H1 (cell line): ENCODE results near the gene CD47. TPM values are rescaled to one million over a fixed set of nuclear protein-coding genes. Genes with fewer than 3 reads are reported as not detected.

Source experiments
- BACH1 ChIP-seq: IDR thresholded peaks from 2 replicates; pipeline ENCODE4 v1.6.1; 2012; ENCODE audit warnings: low read length, improper control_type of control experiment
- BRCA1 ChIP-seq: IDR thresholded peaks from 2 replicates; pipeline ENCODE4 v1.6.1; 2012; ENCODE audit warnings: low read depth, low read length, improper control_type of control experiment
- CHD7 ChIP-seq: fragments of 300-600 bp; sonication (generic); IDR thresholded peaks from 2 replicates; pipeline ENCODE4 v1.7.1; 2012; ENCODE audit warnings: low read length, moderate library complexity, mild to moderate bottlenecking, inconsistent platforms; ENCODE audit not compliant: insufficient replicate concordance
- CTBP2 ChIP-seq: IDR thresholded peaks from 2 replicates; pipeline ENCODE4 v1.7.0; 2011; ENCODE audit warnings: borderline replicate concordance, mild to moderate bottlenecking, moderate library complexity, mixed read lengths, low read length; ENCODE audit not compliant: insufficient read depth, insufficient read length
- EZH2 ChIP-seq: fragments of 200-600 bp; sonication (generic); IDR thresholded peaks from 2 replicates; pipeline ENCODE4 v1.7.1; 2012; ENCODE audit warnings: low read depth, mild to moderate bottlenecking, moderate library complexity, low read length, inconsistent platforms; ENCODE audit not compliant: severe bottlenecking
- JUND ChIP-seq: IDR thresholded peaks from 2 replicates; pipeline ENCODE4 v1.6.1; 2011; ENCODE audit warnings: mild to moderate bottlenecking, improper control_type of control experiment, low read length
- POLR2A ChIP-seq, 2 experiments: IDR thresholded peaks; 1 replicate in 1 of 2; 2 replicates in 1 of 2; pipeline ENCODE4 v1.6.1; 2011; ENCODE audit warnings: low read depth in 2 of 2, low read length in 2 of 2, mild to moderate bottlenecking in 2 of 2; ENCODE audit errors: control extremely low read depth in 1 of 2
- RFX5 ChIP-seq: IDR thresholded peaks from 2 replicates; pipeline ENCODE4 v1.6.1; 2011; ENCODE audit warnings: low read depth, low read length, improper control_type of control experiment, borderline replicate concordance
- SIX5 ChIP-seq: IDR thresholded peaks from 2 replicates; pipeline ENCODE4 v1.6.1; 2011; ENCODE audit warnings: mild to moderate bottlenecking, low read depth, low read length
- SRF ChIP-seq: IDR thresholded peaks from 2 replicates; pipeline ENCODE4 v1.6.1; 2011; ENCODE audit warnings: mild to moderate bottlenecking, low read depth, low read length, moderate library complexity
- polyA plus RNA-seq, 7 experiments: library from polyadenylated mRNA; depleted of rRNA in 3 of 7; stranded (reverse) in 5 of 7; unstranded in 2 of 7; fragments of >200 nt in 5 of 7; fragments of 200-250 nt in 2 of 7; gene quantifications; 1 replicate in 5 of 7; 2 replicates in 1 of 7; 4 replicates in 1 of 7; pipeline versions ENCODE4 v1.2.1 to v1.2.3, GENCODE V29; 2011 to 2013; ENCODE audit warnings: missing spikeins in 2 of 7, mixed read lengths in 2 of 7
- total RNA-seq: library from RNA; stranded (reverse); fragmentation: NEBNext Ultra II Directional; extraction: Animal tissue kit (Norgen Biotek cat#: 25700); gene quantifications from 2 replicates; pipeline ENCODE4 v1.2.1, GENCODE V29; 2021
- TF ChIP-seq, protein P1 (sequence below): IDR thresholded peaks from 2 replicates; pipeline ENCODE4 v1.6.1; 2011; ENCODE audit warnings: low read depth, mild to moderate bottlenecking, low read length; ENCODE audit not compliant: insufficient read depth

CD47 gene
- total and polyA plus RNA-seq, 2 of the 8 experiments (the other 6 are each of a cell fraction or from before 2014, with no cell fraction given) = 14.4 to 19.3 TPM

DNA sequence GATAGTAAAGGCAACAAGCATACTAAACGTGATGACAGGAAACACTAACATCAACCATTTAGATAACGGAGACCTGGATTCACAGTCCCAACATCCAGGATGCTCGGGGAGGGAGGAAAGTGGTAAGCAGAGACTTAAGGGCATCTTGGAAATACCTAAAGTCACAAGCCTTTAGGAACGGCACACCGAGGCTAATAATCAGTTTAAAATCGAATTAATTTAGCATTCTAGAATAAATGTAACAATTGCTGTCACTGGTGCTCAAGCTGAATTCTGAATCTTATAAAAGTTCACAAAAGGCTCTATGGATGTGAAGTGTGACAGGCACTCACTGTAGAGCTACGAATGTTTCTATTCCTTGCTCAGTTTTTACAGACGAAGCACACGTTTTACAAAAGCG is 1.3 kb downstream of the CD47 start (continued):
- TF ChIP-seq CHD7 = no peak
- no peak for TF ChIP-seq CTBP2
- TF ChIP-seq, protein P1, sequence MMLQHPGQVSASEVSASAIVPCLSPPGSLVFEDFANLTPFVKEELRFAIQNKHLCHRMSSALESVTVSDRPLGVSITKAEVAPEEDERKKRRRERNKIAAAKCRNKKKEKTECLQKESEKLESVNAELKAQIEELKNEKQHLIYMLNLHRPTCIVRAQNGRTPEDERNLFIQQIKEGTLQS = no peak
- no peak for TF ChIP-seq SIX5
- TF ChIP-seq JUND = no peak
- TF ChIP-seq BACH1 = no peak
- no peak for TF ChIP-seq SRF
- no peak for TF ChIP-seq POLR2A (IDR thresholded peaks at IDR 0.05; ENCODE audit: control extremely low read depth in 1 of 2, low read depth in 2 of 2, low read length in 2 of 2)
- no peak for TF ChIP-seq BRCA1
- TF ChIP-seq EZH2 = no peak
- TF ChIP-seq RFX5 = no peak
